Measurements from ENCODE around the gene UNC13A.

DNA sequence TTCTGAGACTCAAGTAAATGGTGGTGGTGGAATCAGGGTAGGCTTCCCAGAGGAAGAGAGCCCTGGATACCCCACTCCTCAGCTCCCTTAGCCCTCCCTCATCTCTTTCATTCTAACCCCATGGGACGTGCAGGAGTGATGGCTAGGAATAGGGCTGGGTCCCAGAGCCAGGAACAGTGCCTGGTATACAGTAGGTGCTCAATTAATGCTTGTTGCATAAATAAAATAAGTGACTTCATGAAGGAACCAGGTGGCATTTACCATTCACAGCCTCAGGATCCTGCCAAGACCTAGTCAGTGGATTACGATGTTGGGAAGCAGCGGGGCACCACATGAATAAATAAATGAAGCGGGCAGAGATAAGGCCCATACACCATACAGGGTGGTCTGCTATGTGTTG is 3.9 kb downstream of the UNC13A start:
- TF ChIP-seq CTCF (IDR thresholded peaks at IDR 0.05), result no peak
- TF ChIP-seq POLR2AphosphoS5 (IDR thresholded peaks at IDR 0.05), result no peak
- no peak for TF ChIP-seq EP300 (IDR thresholded peaks at IDR 0.05)
- TF ChIP-seq POLR2A (IDR thresholded peaks at IDR 0.05), result no peak

All from upper lobe of left lung (tissue), 4 donors.